ENCODE measurements around the gene BCAS3. TPM values are rescaled to one million over a fixed set of nuclear protein-coding genes. Genes with fewer than 3 reads are reported as not detected.

The BCAS3 gene
- total RNA-seq, 1 experiment from 2014 or later, result 26.3 TPM

- H4K20me1 ChIP-seq (ENCODE audit: insufficient read depth), result no peaks in the 10 kb centered on the region
- H2AFZ ChIP-seq (ENCODE audit: low read depth, low read length, poor library complexity, severe bottlenecking), result no peak overlapping the region
- peaks cover 27 to 29% of the 10 kb centered on the region in 2 experiments for H3K4me1 ChIP-seq (ENCODE audit: control insufficient read depth in 1 of 2, insufficient read depth in 2 of 2, low read length in 2 of 2)
- no peaks in the 10 kb centered on the region for H3K79me2 ChIP-seq (ENCODE audit: insufficient read depth, low read length)
- H3K9me3 ChIP-seq (ENCODE audit: control insufficient read depth in 1 of 2, insufficient read depth in 1 of 2, low read depth in 1 of 2, low read length in 2 of 2), result no peaks in the 10 kb centered on the region
- H3K9ac ChIP-seq (ENCODE audit: low read length), result no peak overlapping the region
- H3K27ac ChIP-seq (ENCODE audit: low read depth, low read length), result no peak overlapping the region; the same call in 1 of the 2 replicates
- no peaks in the 10 kb centered on the region for H3K27me3 ChIP-seq (ENCODE audit: insufficient read depth, low read length)
- TF ChIP-seq YY1 (IDR thresholded peaks at IDR 0.05; ENCODE audit: extremely low read depth, insufficient replicate concordance, low read depth, low read length) (no peak), CTCF (IDR thresholded peaks at IDR 0.05 in 2 of 3, conservative IDR thresholded peaks at IDR 0.05 in 1 of 3; ENCODE audit: borderline replicate concordance in 1 of 3, insufficient read depth in 1 of 3, low read depth in 2 of 3, low read length in 2 of 3) (no peak), ELF1 (IDR thresholded peaks at IDR 0.05; ENCODE audit: borderline replicate concordance, low read depth) (no peak), TCF7L2 (IDR thresholded peaks at IDR 0.05; ENCODE audit: borderline replicate concordance, extremely low read depth, insufficient read depth, insufficient read length) (no peak), ZBTB33 (IDR thresholded peaks at IDR 0.05; ENCODE audit: extremely low read depth, insufficient replicate concordance, low read length) (no peak), EZH2 (IDR thresholded peaks at IDR 0.05) (no peak), ZFX (IDR thresholded peaks at IDR 0.05) (no peak), CBX3 (IDR thresholded peaks at IDR 0.05; ENCODE audit: low read depth) (no peak), EGR1 (IDR thresholded peaks at IDR 0.05; ENCODE audit: low read depth) (no peak), POLR2AphosphoS5 (IDR thresholded peaks at IDR 0.05; ENCODE audit: low read depth, low read length) (no peak), SIN3A (IDR thresholded peaks at IDR 0.05; ENCODE audit: low read depth) (no peak), JUND (IDR thresholded peaks at IDR 0.05) (no peak), SP1 (IDR thresholded peaks at IDR 0.05; ENCODE audit: low read depth) (no peak), CEBPB (IDR thresholded peaks at IDR 0.05; ENCODE audit: low read depth) (no peak), EZH2phosphoT487 (IDR thresholded peaks at IDR 0.05; ENCODE audit: borderline replicate concordance) (no peak), SRF (IDR thresholded peaks at IDR 0.05; ENCODE audit: low read depth) (no peak), ZNF274 (IDR thresholded peaks at IDR 0.05; ENCODE audit: low read depth, low read length) (no peak)
- no peak for ATAC-seq
- POLR2A ChIA-PET, result interaction anchor here (1.1 kb wide), 1 partner anchor 155 kb away, joined by 3 read pairs; no protein-coding TSS in a partner anchor
- no peak overlapping the region for H3K4me2 ChIP-seq (ENCODE audit: low read length)
- intact Hi-C loops (cut with micrococcal nuclease), result no loop called here
- no peak overlapping the region for H3K4me3 ChIP-seq (replicated peaks in 1 of 2; ENCODE audit: low read depth in 1 of 2, low read length in 2 of 2)
- no peaks in the 10 kb centered on the region for H3K9me2 ChIP-seq (ENCODE audit: insufficient read depth)
- RAD21 ChIA-PET (ENCODE audit: low non-redundant PET in 1 of 2, low total read pairs in 2 of 2, uncharacterized antibody in 2 of 2, unreplicated experiment in 2 of 2), result no interaction called here
- DNase-seq (ENCODE audit: low read depth, low spot score), result no peak
- H3K36me3 ChIP-seq (ENCODE audit: control insufficient read depth in 1 of 2, insufficient read depth in 2 of 2, low read length in 2 of 2), result no peaks in the 10 kb centered on the region
- BruUV-seq (replicated peaks), result no TSS peak
- CTCF ChIA-PET, result interaction anchor here (1.4 to 2.3 kb wide), 4 partner anchors 131 to 690 kb away, joined by 4 to 9 read pairs (median 5); no protein-coding TSS in a partner anchor
Observed at GRCh38 chr17:61420052-61420451, 742.4 kb downstream of the BCAS3 start.

Measured in HCT116 (cell line).